ENCODE measurements around the gene HECTD4.

The HECTD4 gene

DNA sequence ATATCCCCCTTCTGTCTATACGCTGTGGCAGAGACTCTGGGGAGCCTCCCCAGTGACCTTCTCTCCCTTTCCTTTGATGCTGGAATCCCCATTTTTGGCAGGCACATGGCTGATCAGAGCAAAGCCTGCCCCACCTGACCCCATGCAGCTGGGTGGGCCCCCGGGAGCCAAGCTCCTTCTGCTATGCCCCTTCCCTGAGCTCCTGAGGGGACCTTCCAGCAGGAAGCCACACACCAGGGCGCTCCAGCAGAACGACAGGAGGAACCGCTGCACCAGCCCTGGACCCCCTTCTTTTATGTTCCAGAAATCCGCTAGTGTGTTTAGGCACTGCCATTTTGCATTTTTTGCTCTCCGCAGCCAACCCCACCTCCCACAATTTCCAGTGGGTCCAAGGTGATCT lies 212.3 kb downstream of the HECTD4 start:
- H3K4me2 ChIP-seq (ENCODE audit: low read depth, low read length, poor library complexity, severe bottlenecking), result no peak overlapping the region
- peaks cover 19% of the 10 kb centered on the region; the same call in 1 of the 2 replicates for H3K36me3 ChIP-seq (ENCODE audit: insufficient read depth, low read length)
- H3K9me2 ChIP-seq (replicated peaks; ENCODE audit: low read depth, low read length), result no peaks in the 10 kb centered on the region

DNA sequence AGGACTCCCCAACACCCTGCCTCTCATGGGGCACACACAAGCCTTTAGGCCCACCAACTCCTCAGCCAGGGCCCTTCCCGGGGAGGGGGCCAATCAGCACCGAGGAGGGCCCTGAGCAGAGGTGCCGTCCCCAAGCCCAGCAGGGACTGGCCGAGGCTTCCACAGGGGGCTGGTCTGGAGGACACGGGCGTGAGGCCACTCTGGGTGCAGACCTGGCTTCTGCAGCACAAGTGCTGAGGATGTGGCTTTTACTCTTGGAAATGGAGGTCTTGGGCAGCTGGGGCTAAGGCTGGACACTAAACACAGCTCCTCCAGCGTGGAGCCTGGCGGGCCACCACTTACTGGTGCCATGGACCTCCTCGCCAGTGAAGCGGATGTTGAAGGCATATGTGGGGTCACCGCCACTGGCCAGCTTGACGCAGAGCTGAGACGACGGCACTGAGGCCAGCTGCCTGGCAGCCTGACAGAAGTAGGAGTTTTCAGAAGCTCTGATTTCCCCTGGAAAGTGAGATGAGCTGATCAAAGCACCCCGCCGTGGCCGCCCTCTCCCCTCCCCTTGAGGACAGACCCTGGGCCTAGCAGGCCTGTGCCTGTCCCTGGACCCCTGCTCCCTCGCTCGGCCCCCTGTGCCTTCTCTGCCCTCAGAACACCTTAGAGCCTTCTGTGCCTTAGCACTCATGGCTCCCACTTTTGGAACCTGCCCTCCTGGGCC lies 212.9 kb downstream of the HECTD4 start:
- Histone ChIP-seq H3K79me2 (ENCODE audit: insufficient read depth, low read length) (no peaks in the 10 kb centered on the region), H3K4me3 (ENCODE audit: low read length, poor library complexity, severe bottlenecking) (no peak overlapping the region), H3K9ac (ENCODE audit: low read depth, low read length, poor library complexity, severe bottlenecking) (no peak overlapping the region), H3K36me3 (ENCODE audit: insufficient read depth, low read length) (peaks cover 15% of the 10 kb centered on the region; the same call in 1 of the 2 replicates), H3K4me1 (ENCODE audit: insufficient read depth, low read length, poor library complexity, severe bottlenecking) (no peaks in the 10 kb centered on the region), H2AFZ (ENCODE audit: low read length) (no peak overlapping the region), H3K9me2 (replicated peaks; ENCODE audit: low read depth, low read length) (no peaks in the 10 kb centered on the region), H3F3A (ENCODE audit: low read depth) (no peaks in the 10 kb centered on the region), H3K27me3 (ENCODE audit: insufficient read depth, low read length, poor library complexity, severe bottlenecking) (no peaks in the 10 kb centered on the region), H3K4me2 (ENCODE audit: low read depth, low read length, poor library complexity, severe bottlenecking) (no peak overlapping the region), H4K20me1 (ENCODE audit: insufficient read depth, low read length, poor library complexity, severe bottlenecking) (no peaks in the 10 kb centered on the region), H3K9me3 (ENCODE audit: insufficient read depth, low read depth, low read length) (no peaks in the 10 kb centered on the region)
- TF ChIP-seq EZH2phosphoT487 (IDR thresholded peaks at IDR 0.05; ENCODE audit: borderline replicate concordance) (no peak), CTCF (conservative IDR thresholded peaks at IDR 0.05; ENCODE audit: low read length) (no peak)

More for the DNA sequence above, 212.3 kb downstream of the HECTD4 start:
- Histone ChIP-seq H4K20me1 (ENCODE audit: insufficient read depth, low read length, poor library complexity, severe bottlenecking) (no peaks in the 10 kb centered on the region), H3F3A (ENCODE audit: low read depth) (no peaks in the 10 kb centered on the region), H3K4me3 (ENCODE audit: low read length, poor library complexity, severe bottlenecking) (no peak overlapping the region), H3K79me2 (ENCODE audit: insufficient read depth, low read length) (no peaks in the 10 kb centered on the region), H3K9ac (ENCODE audit: low read depth, low read length, poor library complexity, severe bottlenecking) (no peak overlapping the region), H2AFZ (ENCODE audit: low read length) (no peak overlapping the region), H3K27me3 (ENCODE audit: insufficient read depth, low read length, poor library complexity, severe bottlenecking) (no peaks in the 10 kb centered on the region), H3K9me3 (ENCODE audit: insufficient read depth, low read depth, low read length) (no peaks in the 10 kb centered on the region), H3K4me1 (ENCODE audit: insufficient read depth, low read length, poor library complexity, severe bottlenecking) (no peaks in the 10 kb centered on the region)
- TF ChIP-seq EZH2phosphoT487 (IDR thresholded peaks at IDR 0.05; ENCODE audit: borderline replicate concordance) (no peak), CTCF (conservative IDR thresholded peaks at IDR 0.05; ENCODE audit: low read length) (no peak)

- Histone ChIP-seq H3K4me1 (ENCODE audit: insufficient read depth, low read length, poor library complexity, severe bottlenecking) (no peaks in the 10 kb centered on the region), H2AFZ (ENCODE audit: low read length) (no peak overlapping the region), H3F3A (ENCODE audit: low read depth) (no peaks in the 10 kb centered on the region), H3K36me3 (ENCODE audit: insufficient read depth, low read length) (peaks cover 15% of the 10 kb centered on the region; the same call in 1 of the 2 replicates), H3K9me3 (ENCODE audit: insufficient read depth, low read depth, low read length) (no peaks in the 10 kb centered on the region), H3K4me2 (ENCODE audit: low read depth, low read length, poor library complexity, severe bottlenecking) (no peak overlapping the region), H3K4me3 (ENCODE audit: low read length, poor library complexity, severe bottlenecking) (no peak overlapping the region), H3K9me2 (replicated peaks; ENCODE audit: low read depth, low read length) (no peaks in the 10 kb centered on the region), H3K79me2 (ENCODE audit: insufficient read depth, low read length) (no peaks in the 10 kb centered on the region), H4K20me1 (ENCODE audit: insufficient read depth, low read length, poor library complexity, severe bottlenecking) (no peaks in the 10 kb centered on the region), H3K9ac (ENCODE audit: low read depth, low read length, poor library complexity, severe bottlenecking) (no peak overlapping the region), H3K27me3 (ENCODE audit: insufficient read depth, low read length, poor library complexity, severe bottlenecking) (no peaks in the 10 kb centered on the region)
- no peak for TF ChIP-seq EZH2phosphoT487 (IDR thresholded peaks at IDR 0.05; ENCODE audit: borderline replicate concordance)
- TF ChIP-seq CTCF (conservative IDR thresholded peaks at IDR 0.05; ENCODE audit: low read length), result no peak
These were observed 213.7 kb downstream of the HECTD4 start for GRCh38 chr12:112168561-112168971.

Measured in Loucy (cell line).